Upper lobe of left lung (tissue), 4 donors: ENCODE measurements around the gene DSE.

Source experiments
- CTCF ChIP-seq, 6 experiments: fragments of 450-650 bp in 4 of 6; fragments of 200-600 bp in 2 of 6; sonication (generic) in 2 of 6; IDR thresholded peaks; one replicate each; pipeline ENCODE4 v1.5.1; 2016 to 2019; ENCODE audit warnings: antibody characterized with exemption in 6 of 6
- POLR2A ChIP-seq, 4 donors: fragments of 450-650 bp; IDR thresholded peaks; one replicate each; pipeline ENCODE4 v1.5.1; 2016 to 2017; ENCODE audit warnings: antibody characterized with exemption in 4 of 4, mild to moderate bottlenecking in 2 of 4

DNA sequence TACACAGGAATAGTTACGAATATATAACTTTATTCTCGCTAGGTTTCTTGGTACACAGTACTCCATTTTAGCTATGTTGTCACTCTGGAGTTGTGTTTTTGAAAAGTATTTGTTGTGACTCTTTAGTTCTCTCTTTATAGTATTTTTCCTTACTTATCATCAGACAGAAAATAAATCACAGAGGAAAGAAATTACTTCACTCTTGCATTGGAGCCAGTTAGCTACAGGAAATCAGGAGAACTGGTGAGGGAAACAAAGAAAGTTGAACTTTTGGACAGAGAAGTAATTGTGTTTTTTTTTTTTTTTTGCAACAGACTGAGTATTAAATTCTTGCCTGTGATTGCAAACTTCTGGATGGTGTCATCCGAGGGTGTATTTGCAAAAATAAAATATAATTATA lies 33.9 kb downstream of the DSE start:
- no peak for TF ChIP-seq CTCF (IDR thresholded peaks at IDR 0.05)
- no peak for TF ChIP-seq POLR2A (IDR thresholded peaks at IDR 0.05)
